Limb (tissue), 2 donors: ENCODE data around the gene INSYN1.
A peak's percentile ranks its signal among the peaks of the same experiment; 100 is the strongest.

Experiments
- DNase-seq, 2 donors: peaks; one replicate each; pipeline ENCODE4 v3.0.0-alpha.2; 2016; ENCODE audit errors: extremely low spot score in 2 of 2

INSYN1 gene

GRCh38 chr15:73777741-73778140, 24.6 kb upstream of the INSYN1 start:
- DNase-seq: no peak

DNA sequence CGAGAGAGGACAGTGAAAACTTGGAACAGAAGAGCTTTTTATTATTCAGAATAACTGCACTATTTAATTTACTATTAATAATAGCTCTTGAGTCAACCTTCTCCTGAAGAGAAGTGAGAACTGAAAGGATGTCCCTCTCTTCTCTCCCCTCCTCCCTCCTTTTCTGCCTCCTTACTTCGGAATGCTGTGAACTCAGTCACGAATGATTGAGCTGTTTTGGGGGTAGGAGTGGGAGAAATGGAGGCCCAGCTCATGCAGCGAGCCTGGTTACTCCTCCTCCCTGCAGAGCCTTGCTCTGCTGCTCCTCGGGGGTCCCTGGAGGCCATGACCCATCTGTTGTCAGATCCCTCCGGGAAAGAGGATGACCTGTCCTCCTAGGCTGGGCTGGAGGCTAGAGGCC, 20.3 kb upstream of the INSYN1 start:
- DNase-seq: no peak

DNA sequence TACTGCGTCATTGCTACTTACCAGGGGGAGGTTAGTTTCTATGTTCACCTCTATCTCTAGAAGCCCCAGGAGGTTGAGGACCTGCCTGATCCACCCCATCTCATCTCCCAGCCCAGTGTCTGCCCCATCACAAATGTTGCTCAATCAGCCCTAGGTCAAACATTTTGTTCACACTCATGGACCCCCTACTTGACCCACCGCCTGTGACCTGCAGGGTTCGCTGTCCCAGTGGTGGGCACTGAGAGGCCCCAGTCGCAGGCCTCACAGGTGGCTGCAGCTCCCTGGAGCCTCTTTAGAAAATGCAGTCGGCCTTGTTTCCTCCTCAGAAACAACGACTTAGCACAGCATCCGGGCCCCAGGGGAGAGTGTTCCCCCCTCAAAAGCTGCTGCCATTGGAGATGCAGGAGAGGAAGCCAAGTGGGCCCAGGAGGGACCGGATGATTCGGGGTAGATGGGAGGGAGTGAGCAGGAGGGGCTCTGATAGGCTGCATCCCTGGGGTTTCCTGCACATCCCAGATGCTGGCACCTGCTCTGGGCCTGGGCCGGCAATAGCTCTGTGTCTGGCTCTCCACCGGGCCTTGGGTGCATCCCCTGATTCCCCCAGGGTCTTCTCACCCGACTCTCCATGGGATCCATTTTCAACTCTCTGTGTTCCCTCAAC, 18.4 kb upstream of the INSYN1 start:
- no peak for DNase-seq

DNA sequence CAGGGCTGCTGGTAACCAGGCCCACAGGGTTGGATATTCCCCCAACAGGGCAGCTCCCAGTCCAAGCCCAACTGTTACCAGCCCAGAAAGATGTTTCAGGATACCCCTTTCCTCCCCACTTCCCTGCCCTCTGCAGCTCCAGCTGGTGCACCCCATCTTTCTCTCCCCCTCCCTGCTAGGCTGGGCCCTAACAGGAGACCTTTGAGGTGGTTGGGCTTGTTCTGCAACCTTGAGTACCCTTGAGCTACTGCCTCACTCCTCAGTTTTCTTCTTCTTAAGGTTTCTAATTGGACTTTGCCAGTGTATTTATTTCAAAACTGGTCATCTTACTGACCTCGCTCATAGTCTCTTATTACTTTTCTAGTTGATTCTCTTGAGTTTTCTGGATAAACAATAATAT, 16.9 kb upstream of the INSYN1 start:
- DNase-seq: no peak

- no peak for DNase-seq
Observed at GRCh38 chr15:73767806-73768501, 14.8 kb upstream of the INSYN1 start.

GRCh38 chr15:73766598-73766997, 13.4 kb upstream of the INSYN1 start:
- no peak for DNase-seq

- DNase-seq: no peak
Observed at GRCh38 chr15:73765778-73766177, 12.6 kb upstream of the INSYN1 start.

DNA sequence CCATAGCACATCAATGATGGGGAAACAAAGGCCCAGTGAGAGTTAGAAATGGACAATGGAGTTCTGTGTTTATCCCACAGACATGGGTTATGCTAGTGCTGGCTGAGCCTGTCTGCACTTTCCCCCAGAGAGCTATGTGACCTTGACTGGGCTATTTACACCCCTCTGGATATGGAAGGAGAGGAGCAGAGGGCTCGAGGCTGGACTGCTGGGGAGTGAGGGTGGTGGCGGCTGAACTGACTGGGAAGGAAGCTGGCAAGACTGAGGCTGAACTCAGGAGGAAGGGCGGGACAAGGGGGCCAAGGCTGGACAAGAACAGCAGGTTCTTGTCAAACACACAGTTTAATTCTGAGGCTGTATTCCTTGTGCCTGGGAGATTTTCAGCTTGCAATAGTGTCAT, 10.8 kb upstream of the INSYN1 start:
- no peak for DNase-seq

GRCh38 chr15:73760330-73761329, 7.5 kb upstream of the INSYN1 start:
- DNase-seq: no peak

GRCh38 chr15:73758461-73758860, 5.3 kb upstream of the INSYN1 start:
- no peak for DNase-seq

DNA sequence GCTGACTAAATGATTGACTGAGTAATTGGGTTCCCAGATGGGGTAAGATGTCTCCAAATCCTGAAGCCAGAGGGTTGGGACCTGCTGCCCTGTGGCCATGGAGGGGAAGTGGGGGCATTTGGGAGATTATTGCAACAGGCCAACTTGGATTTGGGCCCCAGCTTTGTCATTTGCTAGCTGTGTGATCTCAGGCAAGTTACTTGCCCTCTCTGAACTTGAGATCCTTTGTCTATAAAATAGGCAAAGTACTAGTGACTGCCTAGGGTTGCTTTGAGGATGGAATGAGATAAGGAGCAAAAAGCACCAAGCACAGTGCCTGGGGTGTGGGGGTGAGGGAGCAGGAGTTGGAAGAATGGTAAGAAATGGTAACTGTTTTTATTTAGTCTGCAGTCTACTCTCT, 4.4 kb upstream of the INSYN1 start:
- no peak for DNase-seq

DNA sequence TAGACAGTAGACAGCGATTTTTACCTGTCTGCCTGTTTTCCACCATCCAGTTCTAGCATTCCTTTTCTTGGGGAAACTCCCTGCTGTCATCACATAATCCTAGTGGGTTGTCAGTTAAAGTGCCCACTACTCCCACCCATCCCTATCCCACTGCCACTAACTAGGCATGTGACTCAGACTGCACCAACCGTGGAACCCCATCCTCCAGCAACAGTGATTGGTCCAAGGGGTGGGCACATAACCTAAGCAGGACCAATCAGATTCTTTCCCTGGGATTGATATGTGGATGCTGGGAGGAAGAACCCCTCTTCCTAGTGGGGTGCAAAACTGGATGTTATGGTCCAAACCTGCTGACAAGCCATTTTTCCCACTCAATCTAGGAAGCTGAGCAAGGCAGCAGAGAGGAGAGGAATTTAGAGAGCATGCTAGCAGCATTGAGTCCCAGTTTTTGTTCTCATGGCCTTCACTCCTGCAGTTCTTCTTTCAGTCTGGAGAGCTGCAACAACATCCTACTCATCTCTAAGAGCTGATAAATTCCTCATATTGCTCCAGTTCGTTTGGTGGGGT, 3.9 kb upstream of the INSYN1 start:
- DNase-seq: no peak

DNA sequence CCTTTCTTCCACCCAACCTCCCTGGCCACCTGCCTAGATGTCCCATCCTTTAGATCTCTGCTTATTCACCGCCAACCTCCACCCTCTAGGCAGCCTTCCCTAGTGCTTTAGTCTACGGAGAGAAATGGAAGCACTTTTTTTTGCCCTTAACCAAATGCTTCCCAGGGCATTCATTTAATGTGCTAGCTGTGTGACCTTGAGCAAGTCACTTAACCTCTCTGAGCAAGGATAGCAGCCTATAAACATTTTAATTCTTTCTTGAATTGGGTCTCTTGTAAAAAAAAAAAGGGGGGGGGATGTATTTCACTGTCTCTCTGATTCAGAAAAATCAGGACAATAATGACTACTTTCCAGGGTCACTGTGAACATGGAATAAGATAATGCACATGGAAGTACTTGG, 3.2 kb upstream of the INSYN1 start:
- no peak for DNase-seq

DNA sequence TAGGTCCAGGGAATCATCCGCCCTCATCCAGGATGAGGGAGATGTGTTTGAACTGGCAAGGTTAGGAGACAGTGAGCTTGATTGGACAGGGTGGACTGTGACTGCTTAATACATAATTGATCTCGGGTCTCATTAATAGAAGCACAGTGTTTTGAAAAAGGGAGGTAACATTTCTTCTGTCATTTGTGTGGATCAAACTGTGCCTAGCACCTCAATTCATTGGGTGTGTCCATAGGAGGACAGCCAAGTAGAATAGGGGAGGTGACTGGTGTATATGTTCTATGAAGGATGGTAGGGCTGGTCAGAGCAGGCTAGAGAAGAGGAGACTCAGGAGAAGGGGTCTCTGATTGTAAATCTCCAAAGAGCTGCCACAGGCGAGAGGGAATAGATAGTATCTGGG, 2.8 kb upstream of the INSYN1 start:
- DNase-seq: no peak

DNA sequence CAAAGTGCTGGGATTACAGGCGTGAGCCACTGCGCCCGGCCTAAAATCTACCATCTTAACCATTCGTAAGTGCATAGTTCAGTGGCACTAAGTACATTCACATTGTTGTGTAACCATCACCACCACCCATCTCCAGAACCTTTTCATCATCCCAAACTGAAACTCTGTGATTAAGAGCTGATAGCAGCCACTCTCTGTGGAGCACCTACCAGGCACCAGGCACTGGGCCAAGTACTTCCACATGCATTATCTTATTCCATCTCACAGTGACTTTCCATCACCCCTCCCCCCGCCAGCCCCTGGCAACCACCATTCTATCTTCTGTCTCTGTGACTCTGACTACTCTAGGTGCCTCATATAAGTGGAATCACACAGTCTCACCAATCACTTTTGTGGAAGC, 2.3 kb upstream of the INSYN1 start:
- no peak for DNase-seq

GRCh38 chr15:73754461-73754860, 1.3 kb upstream of the INSYN1 start:
- DNase-seq: no peak

- peak in 1 of 2 donors; percentile 77 for DNase-seq
Observed at GRCh38 chr15:73752806-73753193, 351 bp downstream of the INSYN1 start.

DNA sequence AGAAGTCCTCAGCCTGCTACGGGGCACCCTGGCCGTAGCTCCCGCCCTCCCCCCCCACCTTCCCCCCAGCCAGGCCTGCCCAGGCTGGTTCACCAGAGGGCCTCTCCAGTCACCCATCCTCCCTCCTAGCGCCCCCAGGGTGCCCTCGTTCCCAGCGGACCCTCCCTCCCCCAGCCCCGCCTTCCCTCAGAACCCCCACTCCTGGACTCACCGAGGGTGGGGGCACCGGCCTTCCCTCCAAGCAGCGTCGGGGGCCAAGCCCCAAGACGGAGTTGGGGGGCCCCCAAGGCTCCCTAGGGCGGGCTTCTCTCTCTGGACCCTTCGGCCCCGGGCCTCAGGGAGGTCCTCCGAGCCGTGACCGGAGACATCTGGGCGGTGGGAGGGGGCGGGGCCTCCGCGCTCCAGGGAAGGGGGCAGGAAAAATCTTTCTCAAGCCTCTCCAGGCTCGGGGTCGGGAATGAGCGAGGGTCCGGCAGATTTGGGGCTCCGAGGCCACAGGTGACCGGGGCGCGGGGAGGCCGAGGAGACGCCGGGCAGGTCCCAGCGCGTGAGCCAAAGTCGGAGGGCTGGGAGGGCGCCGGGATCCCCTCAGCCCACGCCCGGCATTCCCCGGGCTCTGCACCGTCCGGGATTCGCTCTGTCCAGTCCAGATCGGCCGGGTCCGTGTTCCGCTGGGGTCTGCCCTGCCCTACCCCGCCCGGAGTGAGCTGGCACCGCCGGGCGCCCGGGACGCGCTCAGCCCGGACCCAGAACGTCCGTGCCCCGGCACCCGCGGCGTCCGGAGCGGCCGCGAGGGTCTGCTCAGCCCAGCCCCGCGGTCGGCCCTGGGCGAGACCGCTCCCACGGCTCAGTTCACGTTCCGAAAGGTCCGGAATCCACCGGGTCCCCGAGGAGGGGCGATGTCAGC, 999 bp downstream of the INSYN1 start:
- peak in 1 of 2 donors; percentile 56 for DNase-seq

DNA sequence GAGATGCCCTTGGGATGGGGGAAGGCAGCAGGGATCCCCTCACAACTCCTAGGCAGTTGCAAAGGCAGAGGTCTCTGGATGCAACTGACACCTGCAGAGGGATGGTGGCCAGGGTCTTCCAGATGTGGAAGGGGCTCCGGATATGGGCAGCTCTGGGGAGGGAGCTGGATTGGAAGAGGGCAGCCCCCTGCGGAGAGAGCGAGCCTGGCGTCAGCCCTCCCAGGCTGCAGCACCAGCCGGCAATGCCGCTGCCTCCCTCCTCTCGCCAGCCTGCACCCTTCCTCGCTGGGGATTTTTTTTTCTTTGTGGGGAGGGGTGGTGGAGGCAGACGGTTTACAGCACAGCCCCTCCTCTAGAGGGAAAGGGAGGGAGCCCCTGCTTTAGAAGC, 1.6 kb downstream of the INSYN1 start:
- no peak for DNase-seq

- DNase-seq: no peak
Observed at GRCh38 chr15:73750951-73751350, 2.2 kb downstream of the INSYN1 start.

DNA sequence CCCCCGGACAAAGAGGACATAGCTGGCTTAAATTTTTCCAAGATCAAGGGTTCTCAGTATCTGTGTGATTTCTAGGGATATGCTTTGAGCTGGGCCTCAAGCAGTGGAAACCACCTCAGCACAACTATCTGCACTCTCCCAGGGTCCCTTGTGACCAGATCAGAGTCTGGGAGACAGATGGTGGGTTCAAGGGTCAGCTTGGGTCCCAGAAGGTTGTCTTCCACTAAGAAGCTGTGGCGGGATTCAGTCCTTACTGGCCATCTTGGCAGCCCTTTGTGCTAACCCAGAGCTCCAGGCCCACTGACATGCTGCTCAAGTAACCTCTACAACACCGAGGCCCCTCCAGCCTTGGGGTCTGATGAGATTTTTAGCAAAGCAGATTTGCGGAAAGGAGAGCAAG, 2.7 kb downstream of the INSYN1 start:
- no peak for DNase-seq
